K562 treated with DMSO at 1 percent for 24 hours (cell line): ENCODE measurements around the gene MPV17L2. TPM values are rescaled to one million over a fixed set of nuclear protein-coding genes. Genes with fewer than 3 reads are reported as not detected.

Experiments
- total RNA-seq: library from RNA; unstranded; fragments of 300-600 nt; gene quantifications from 2 replicates; pipeline ENCODE4 v1.2.3, GENCODE V29; 2022; ENCODE audit warnings: low read depth; ENCODE audit not compliant: insufficient read depth

MPV17L2 gene
- total RNA-seq: 71.2 and 74.1 TPM in 2 replicates

GRCh38 chr19:18192673-18193387 is at the start of gene MPV17L2:
MPV17L2 (plus strand) TSS chr19:18193218; CDS start chr19:18193282, 64 bp downstream.

DNA sequence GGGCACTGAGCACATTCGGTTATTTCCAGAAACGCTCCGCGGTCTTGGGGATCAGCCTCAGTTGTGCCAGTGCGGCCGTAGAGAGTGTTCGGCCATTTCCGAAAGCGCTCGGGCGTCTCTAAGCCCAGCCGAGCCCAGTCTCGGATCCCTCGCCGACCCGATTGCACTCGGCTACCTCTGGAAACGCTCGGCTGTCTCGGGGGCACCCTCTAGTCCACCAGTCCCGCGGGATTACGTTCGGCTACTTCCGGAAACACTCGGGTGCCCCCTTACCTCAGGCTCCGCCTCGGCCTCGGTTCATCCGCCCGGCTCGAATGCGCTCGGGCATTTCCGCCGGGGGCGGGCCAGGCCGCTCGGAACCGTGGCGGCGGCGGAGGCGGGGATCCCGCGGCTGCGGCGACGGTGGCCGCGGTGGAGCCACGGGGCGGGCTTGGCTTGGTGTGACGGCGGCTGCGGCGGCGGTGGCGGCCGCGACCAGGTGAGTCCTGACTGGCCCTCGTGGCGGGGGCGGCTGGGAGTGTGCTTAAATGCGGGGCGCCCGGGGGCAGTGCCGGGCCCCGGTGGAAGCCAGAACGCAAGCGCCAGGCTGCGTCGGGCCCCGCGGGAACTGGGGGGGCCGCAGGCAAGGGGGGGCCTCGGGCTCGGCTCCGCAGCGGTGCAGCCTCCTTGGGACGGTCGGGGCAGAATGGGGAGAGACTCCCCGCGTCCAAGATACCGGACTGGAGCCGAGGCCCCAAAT is 40.0 kb upstream of the MPV17L2 start, which contains the start of gene PIK3R2:
Gene PIK3R2, plus strand, starts transcription at position 347 of the 739 bp plus-strand sequence. CDS start 2,717 bp downstream, outside the sequence.

GRCh38 chr19:18173572-18174288 is 19.3 kb upstream of the MPV17L2 start, which contains the start of gene IFI30:
IFI30 (plus strand) TSS chr19:18173813; CDS start chr19:18173842, 29 bp downstream.

DNA sequence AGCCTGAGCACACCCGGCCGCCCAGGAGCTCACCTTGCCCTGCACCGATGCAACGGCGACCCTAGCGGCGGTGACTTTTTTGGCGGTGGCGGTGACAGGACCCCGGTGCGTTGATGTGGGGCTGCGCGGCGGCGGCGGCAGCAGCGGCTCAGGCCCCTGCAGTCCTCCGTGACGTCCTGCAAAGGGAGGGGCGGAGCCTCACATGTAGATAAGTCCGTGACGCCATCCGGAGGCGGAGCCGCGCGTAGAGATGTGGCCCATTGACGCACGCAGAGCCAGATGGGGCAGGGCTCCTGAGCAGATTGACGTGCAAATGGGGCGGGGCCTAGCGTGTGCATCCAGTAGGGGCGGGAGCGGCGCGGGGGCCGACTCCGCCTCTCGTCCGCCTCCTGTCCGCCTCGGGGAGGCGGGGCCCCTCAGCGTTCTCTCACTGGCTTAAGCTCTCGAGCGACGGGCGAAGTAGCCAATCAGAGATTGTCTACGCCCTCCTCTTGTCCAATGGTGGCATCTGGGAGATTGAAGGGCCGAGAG is 10.9 kb downstream of the MPV17L2 start, which contains the start of gene RAB3A:
Gene RAB3A, minus strand, starts transcription at position 180 of the 531 bp plus-strand sequence. CDS start 1,302 bp downstream, outside the sequence.

GRCh38 chr19:18225702-18226468 is 32.9 kb downstream of the MPV17L2 start, which contains the start of gene PDE4C:
PDE4C (minus strand) TSS chr19:18226438; CDS start chr19:18226415, 23 bp downstream.

Other genes with a start within 250 kb of the MPV17L2 start
- gene KCNN1, start 226.1 kb upstream of the MPV17L2 start, total RNA-seq: 11.6 and 13.7 TPM in 2 replicates
- gene ARRDC2, start 185.0 kb upstream of the MPV17L2 start, total RNA-seq: 34.4 and 34.9 TPM in 2 replicates
- gene IL12RB1, start 106.3 kb upstream of the MPV17L2 start, total RNA-seq: 0.36 TPM in 1 of 2 replicates, not detected in the other
- 13.7 and 14.2 TPM in 2 replicates for gene MAST3, start 95.4 kb upstream of the MPV17L2 start, total RNA-seq
- 31.7 and 38.7 TPM in 2 replicates for gene PIK3R2, start 40.1 kb upstream of the MPV17L2 start, total RNA-seq
- gene IFI30, start 19.4 kb upstream of the MPV17L2 start, total RNA-seq: 152 and 155 TPM in 2 replicates
- gene RAB3A, start 10.8 kb downstream of the MPV17L2 start, total RNA-seq: 4.0 and 5.6 TPM in 2 replicates
- not detected in 2 replicates for gene PDE4C, start 33.2 kb downstream of the MPV17L2 start, total RNA-seq
- 1.8 TPM in 2 replicates for gene IQCN, start 81.2 kb downstream of the MPV17L2 start, total RNA-seq
- 283 and 368 TPM in 2 replicates for gene JUND, start 88.4 kb downstream of the MPV17L2 start, total RNA-seq
- gene LSM4, start 129.9 kb downstream of the MPV17L2 start, total RNA-seq: 278 and 306 TPM in 2 replicates
- 33.9 and 35.7 TPM in 2 replicates for gene PGPEP1, start 147.4 kb downstream of the MPV17L2 start, total RNA-seq
- 470 and 575 TPM in 2 replicates for gene GDF15, start 192.9 kb downstream of the MPV17L2 start, total RNA-seq
- 3.5 and 3.8 TPM in 2 replicates for gene LRRC25, start 204.4 kb downstream of the MPV17L2 start, total RNA-seq
- gene SSBP4, start 226.2 kb downstream of the MPV17L2 start, total RNA-seq: 124 and 152 TPM in 2 replicates
- 333 and 398 TPM in 2 replicates for gene ISYNA1, start 244.9 kb downstream of the MPV17L2 start, total RNA-seq